Measurements from ENCODE around the gene TMEM54.
"Not testable (repeated sequence)": the region's sequence is repeated elsewhere in the genome, so short reads cannot be mapped to it uniquely, and the experiment has no call there.

The TMEM54 gene

GRCh38 chr1:32928285-32928684, 27.1 kb upstream of the TMEM54 start:
- no peak for TF ChIP-seq POLR2A (IDR thresholded peaks at IDR 0.05; ENCODE audit: low read depth, low read length)
- FAIRE-seq (no peak), DNase-seq (ENCODE audit: insufficient read length, low spot score) (no peak)

GRCh38 chr1:32927441-32927840, 26.3 kb upstream of the TMEM54 start:
- TF ChIP-seq POLR2A (IDR thresholded peaks at IDR 0.05; ENCODE audit: low read depth, low read length): no peak
- FAIRE-seq: no peak
- no peak for DNase-seq (ENCODE audit: insufficient read length, low spot score)

GRCh38 chr1:32926562-32926961, 25.4 kb upstream of the TMEM54 start:
- DNase-seq (ENCODE audit: insufficient read length, low spot score) (no peak), FAIRE-seq (no peak)
- TF ChIP-seq POLR2A (IDR thresholded peaks at IDR 0.05; ENCODE audit: low read depth, low read length): no peak

GRCh38 chr1:32925403-32926162, 24.4 kb upstream of the TMEM54 start:
- FAIRE-seq (no peak), DNase-seq (ENCODE audit: insufficient read length, low spot score) (no peak)
- no peak for TF ChIP-seq POLR2A (IDR thresholded peaks at IDR 0.05; ENCODE audit: low read depth, low read length)

GRCh38 chr1:32924881-32925344, 23.7 kb upstream of the TMEM54 start:
- no peak for FAIRE-seq
- no peak for TF ChIP-seq POLR2A (IDR thresholded peaks at IDR 0.05; ENCODE audit: low read depth, low read length)

GRCh38 chr1:32920833-32921232, 19.6 kb upstream of the TMEM54 start:
- FAIRE-seq (no peak), DNase-seq (ENCODE audit: insufficient read length, low spot score) (no peak)
- no peak for TF ChIP-seq POLR2A (IDR thresholded peaks at IDR 0.05; ENCODE audit: low read depth, low read length)

More at GRCh38 chr1:32924881-32925344, 23.7 kb upstream of the TMEM54 start:
- DNase-seq (ENCODE audit: insufficient read length, low spot score): no peak

- FAIRE-seq: peak; percentile 36
- no peak for TF ChIP-seq POLR2A (IDR thresholded peaks at IDR 0.05; ENCODE audit: low read depth, low read length)
- no peak for DNase-seq (ENCODE audit: insufficient read length, low spot score)
Measured at GRCh38 chr1:32919811-32920733, 18.9 kb upstream of the TMEM54 start.

GRCh38 chr1:32918179-32918578, 17.0 kb upstream of the TMEM54 start:
- FAIRE-seq: no peak
- TF ChIP-seq POLR2A (IDR thresholded peaks at IDR 0.05; ENCODE audit: low read depth, low read length): no peak
- DNase-seq (ENCODE audit: insufficient read length, low spot score): no peak

GRCh38 chr1:32917521-32917920, 16.3 kb upstream of the TMEM54 start:
- no peak for DNase-seq (ENCODE audit: insufficient read length, low spot score)
- TF ChIP-seq POLR2A (IDR thresholded peaks at IDR 0.05; ENCODE audit: low read depth, low read length): no peak
- FAIRE-seq: no peak

- FAIRE-seq (no peak), DNase-seq (ENCODE audit: insufficient read length, low spot score) (no peak)
- no peak for TF ChIP-seq POLR2A (IDR thresholded peaks at IDR 0.05; ENCODE audit: low read depth, low read length)
Measured at GRCh38 chr1:32915766-32916706, 14.8 kb upstream of the TMEM54 start.

GRCh38 chr1:32910319-32910718, 9.1 kb upstream of the TMEM54 start:
- TF ChIP-seq POLR2A (IDR thresholded peaks at IDR 0.05; ENCODE audit: low read depth, low read length): no peak
- DNase-seq (ENCODE audit: insufficient read length, low spot score) (no peak), FAIRE-seq (no peak)

GRCh38 chr1:32907435-32907834, 6.2 kb upstream of the TMEM54 start:
- FAIRE-seq (no peak), DNase-seq (ENCODE audit: insufficient read length, low spot score) (no peak)
- no peak for TF ChIP-seq POLR2A (IDR thresholded peaks at IDR 0.05; ENCODE audit: low read depth, low read length)

GRCh38 chr1:32906654-32907053, 5.5 kb upstream of the TMEM54 start:
- FAIRE-seq (no peak), DNase-seq (ENCODE audit: insufficient read length, low spot score) (no peak)
- no peak for TF ChIP-seq POLR2A (IDR thresholded peaks at IDR 0.05; ENCODE audit: low read depth, low read length)

GRCh38 chr1:32905588-32905987, 4.4 kb upstream of the TMEM54 start:
- FAIRE-seq; DNase-seq (ENCODE audit: insufficient read length, low spot score): not testable (repeated sequence)

Data from H54 (cell line).